Hematopoietic multipotent progenitor cell (in vitro differentiated cells): Measurements from ENCODE around the gene CLDN7. TPM values are rescaled to one million over a fixed set of nuclear protein-coding genes. Genes with fewer than 3 reads are reported as not detected.

Experiments used
- DNase-seq, 3 donors: peaks; one replicate each; pipeline ENCODE4 v3.0.0-alpha.2; 2011 to 2015; ENCODE audit warnings: low read depth in 2 of 3, low spot score in 2 of 3
- total RNA-seq: library from RNA; depleted of rRNA; stranded (reverse); fragments of >200 nt; gene quantifications from one replicate; pipeline ENCODE4 v1.2.3, GENCODE V29; 2012

CLDN7 gene
- total RNA-seq, 1 donor: 9.7 TPM

GRCh38 chr17:7221278-7222092 lies 40.8 kb downstream of the CLDN7 start:
- DNase-seq: no peak

- peak in 1 of 3 donors; percentile 74 for DNase-seq
These were observed 41.5 kb downstream of the CLDN7 start for GRCh38 chr17:7220593-7221277.

GRCh38 chr17:7219812-7220592 lies 42.3 kb downstream of the CLDN7 start, which contains the start of the genes ACADVL and DLG4:
Gene ACADVL, plus strand, starts transcription at chr17:7219938. Its CDS starts 47 bp downstream, at chr17:7219985.
Gene DLG4, minus strand, starts transcription at chr17:7219836.
- DNase-seq: peak in 2 of 3 donors; percentile 85

GRCh38 chr17:7219229-7219811 lies 43.0 kb downstream of the CLDN7 start:
- DNase-seq: no peak

- DNase-seq: no peak
These were observed 43.5 kb downstream of the CLDN7 start for GRCh38 chr17:7218758-7219157.

GRCh38 chr17:7218166-7218565 lies 44.1 kb downstream of the CLDN7 start:
- no peak for DNase-seq

- peak in 1 of 3 donors; percentile 75 for DNase-seq
These were observed 44.9 kb downstream of the CLDN7 start for GRCh38 chr17:7217113-7217987.

- no peak for DNase-seq
These were observed 45.8 kb downstream of the CLDN7 start for GRCh38 chr17:7216242-7217112.

- no peak for DNase-seq
These were observed 46.6 kb downstream of the CLDN7 start for GRCh38 chr17:7215652-7216180.

- no peak for DNase-seq
These were observed 47.1 kb downstream of the CLDN7 start for GRCh38 chr17:7215136-7215638.

- peak; percentile 95 to 99 (median 99) for DNase-seq
These were observed 47.8 kb downstream of the CLDN7 start for GRCh38 chr17:7214300-7215135.

- DNase-seq: peak; percentile 83 to 96 (median 94)
These were observed 48.4 kb downstream of the CLDN7 start for GRCh38 chr17:7213895-7214299.

GRCh38 chr17:7211491-7212273 lies 50.6 kb downstream of the CLDN7 start:
- DNase-seq: no peak
